Measurements from ENCODE around the gene MCM5. TPM values are rescaled to one million over a fixed set of nuclear protein-coding genes. Genes with fewer than 3 reads are reported as not detected.

MCM5 gene
- polyA plus RNA-seq, 3 donors from 2014 or later, result 39.0 to 65.3 (median 45.7) TPM

DNA sequence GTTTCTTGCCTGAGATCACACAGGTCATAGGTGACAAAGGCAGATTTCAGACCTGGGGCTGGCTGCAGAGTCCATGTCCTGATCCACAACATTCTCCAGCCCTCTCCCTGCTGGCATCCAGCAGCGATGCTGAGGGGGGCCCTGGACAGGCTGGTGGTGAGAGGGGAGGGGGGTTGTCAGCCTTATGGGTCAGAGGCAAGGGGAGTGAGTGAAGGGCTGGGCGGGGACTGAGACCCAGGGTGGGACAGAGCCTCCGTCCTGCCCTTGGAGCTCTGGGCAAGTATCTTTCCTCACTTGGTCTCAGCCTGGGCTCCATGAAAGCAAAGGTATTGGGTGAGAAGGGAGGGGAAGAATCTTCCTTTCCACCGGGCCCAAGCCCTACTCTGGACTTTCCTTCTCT is 74.0 kb downstream of the MCM5 start:
- Mint-ChIP-seq H3K27me3 (ENCODE audit: low read depth in 3 of 3) (peaks cover 2 to 11% (median 7%) of the 10 kb centered on the region in 3 donors), H3K9me3 (no peaks in the 10 kb centered on the region), H3K4me1 (no peaks in the 10 kb centered on the region), H3K4me3 (no peak overlapping the region), H3K36me3 (peaks cover 0 to 5% (median 0%) of the 10 kb centered on the region in 3 donors), H3K27ac (no peak overlapping the region)
- DNase-seq, result no peak

Other genes starting within 250 kb of the MCM5 start
- 10 to 100 TPM; 13.1 to 16.0 (median 15.3) TPM for gene HMGXB4, start 142.6 kb upstream of the MCM5 start, polyA plus RNA-seq
- 10 to 100 TPM; 24.5 to 31.2 (median 26.2) TPM for gene TOM1, start 100.2 kb upstream of the MCM5 start, polyA plus RNA-seq
- gene HMOX1, start 19.0 kb upstream of the MCM5 start, polyA plus RNA-seq, result 10 to 100 TPM in 2 of 3 donors, 1 to 10 TPM in 1; 5.3 to 12.8 (median 11.3) TPM
- gene RASD2, start 140.7 kb downstream of the MCM5 start, polyA plus RNA-seq, result not detected
- gene MB, start 217.2 kb downstream of the MCM5 start, polyA plus RNA-seq, result under 1 TPM in 1 of 3 donors, not detected in 2; 0.33 TPM
- gene APOL6, start 248.3 kb downstream of the MCM5 start, polyA plus RNA-seq, result 10 to 100 TPM; 11.9 to 45.8 (median 18.4) TPM

All from immature natural killer cell (primary cell).